ENCODE data around the gene ARHGEF4.

ARHGEF4 gene, protein sequence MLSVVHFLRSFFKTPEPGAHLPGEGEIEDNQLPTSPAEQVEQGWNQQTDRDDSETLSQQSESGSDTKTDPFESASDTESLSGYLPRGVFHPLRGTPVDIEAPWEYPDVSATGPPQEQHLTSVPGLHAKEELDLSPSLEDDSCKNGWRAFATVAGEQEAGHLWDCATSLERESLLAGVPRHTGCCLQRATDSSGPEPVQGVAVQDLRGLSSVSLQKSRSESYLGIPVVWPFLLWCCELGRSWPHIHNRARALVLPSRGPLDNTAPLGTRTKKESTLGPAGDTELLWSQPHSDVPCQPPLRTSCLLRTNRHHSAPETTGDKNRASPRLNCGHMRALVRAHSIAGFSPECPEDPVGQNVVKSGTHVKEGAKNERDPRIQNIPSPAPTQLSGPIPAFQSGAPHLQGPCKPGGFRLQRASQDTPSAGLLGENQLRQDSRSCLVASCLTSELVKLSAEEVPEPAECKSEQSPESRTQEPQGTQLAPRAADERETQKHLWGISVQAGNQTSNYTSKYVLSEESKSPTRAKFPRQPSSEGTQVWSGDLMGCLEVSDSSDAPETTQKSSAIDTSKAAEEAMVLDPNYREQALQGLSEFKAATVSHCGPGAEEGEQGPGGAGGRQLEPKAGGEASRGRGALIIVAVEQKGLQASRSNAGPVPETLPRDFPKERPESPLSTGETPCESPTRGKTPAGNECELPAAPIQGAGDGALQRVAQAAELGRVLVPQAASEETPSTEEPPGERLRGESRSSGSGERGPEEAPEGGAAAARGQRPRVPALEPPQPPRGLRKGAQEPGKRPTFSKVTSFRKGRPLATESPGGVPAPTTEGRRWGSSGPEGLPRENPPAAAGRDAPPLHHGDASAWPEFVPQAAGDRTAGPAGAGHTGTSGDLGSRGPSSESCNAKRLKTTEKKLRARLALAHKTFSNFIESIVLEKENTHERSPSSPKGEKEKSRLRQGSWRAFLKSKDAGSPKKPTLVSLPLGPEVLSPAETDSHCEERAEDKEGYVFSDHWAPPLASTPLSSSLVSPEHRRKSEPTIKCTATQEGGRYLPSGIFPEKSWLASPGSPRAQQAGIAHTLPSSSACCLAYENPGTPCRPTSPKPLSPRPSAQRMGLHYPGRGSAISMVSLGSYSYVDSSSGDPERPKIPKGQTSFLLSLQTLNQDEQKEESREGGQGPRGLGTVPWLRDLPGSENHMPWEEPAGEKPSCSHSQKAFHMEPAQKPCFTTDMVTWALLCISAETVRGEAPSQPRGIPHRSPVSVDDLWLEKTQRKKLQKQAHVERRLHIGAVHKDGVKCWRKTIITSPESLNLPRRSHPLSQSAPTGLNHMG (N-terminal part only)

DNA sequence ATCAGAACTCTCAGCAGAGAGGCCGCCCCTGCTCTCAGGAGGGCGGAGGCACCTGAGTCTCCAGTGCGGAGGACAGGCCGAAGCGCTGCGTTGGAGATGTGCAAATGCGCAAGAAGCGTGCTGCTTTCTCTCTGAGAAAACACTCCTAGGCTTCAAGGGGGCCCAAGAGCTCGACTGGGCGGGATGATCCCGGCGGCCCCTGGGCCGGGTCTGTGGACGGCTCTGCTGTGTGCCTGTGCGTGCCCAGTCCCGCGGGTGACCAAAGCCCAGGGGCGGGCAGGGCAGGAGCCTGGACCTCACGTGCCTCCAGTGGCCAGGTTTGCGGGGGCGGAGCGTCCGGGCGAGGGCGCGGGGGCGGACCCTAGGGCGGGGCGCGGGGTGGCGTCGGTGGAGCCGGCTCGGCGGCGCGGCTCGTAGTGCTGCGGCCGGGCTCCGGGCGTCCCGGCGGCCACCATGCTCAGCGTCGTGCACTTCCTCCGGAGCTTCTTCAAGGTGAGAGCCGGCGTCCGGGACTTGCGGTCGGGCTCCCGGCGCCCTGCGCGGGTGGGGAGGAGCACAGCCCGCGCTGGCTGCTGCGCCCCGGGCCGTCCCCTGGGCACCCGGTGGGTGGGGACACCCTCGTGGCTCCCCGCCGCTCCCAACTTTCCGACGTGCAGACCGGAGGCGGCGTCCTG is at the start of gene ARHGEF4:
Gene ARHGEF4, plus strand, starts transcription at position 414 of the 674 bp plus-strand sequence. Its CDS starts 40 bp downstream, at position 454.
- Histone ChIP-seq H3K36me3 (no peaks in the 10 kb centered on the region), H3K4me3 (peak within 1 kb of the TSS; percentile 27 to 39), H3K4me1 (peaks cover 0 to 13% (median 8%) of the 10 kb centered on the region in 4 donors), H3K27me3 (peaks cover 0 to 80% of the 10 kb centered on the region in 2 donors), H3K27ac (no peak within 1 kb of the TSS), H3K9me3 (no peaks in the 10 kb centered on the region)
- intact Hi-C loops (cut with DNase I; ENCODE audit: low total_unique reads), result no loop called here
- TF ChIP-seq, protein P1, sequence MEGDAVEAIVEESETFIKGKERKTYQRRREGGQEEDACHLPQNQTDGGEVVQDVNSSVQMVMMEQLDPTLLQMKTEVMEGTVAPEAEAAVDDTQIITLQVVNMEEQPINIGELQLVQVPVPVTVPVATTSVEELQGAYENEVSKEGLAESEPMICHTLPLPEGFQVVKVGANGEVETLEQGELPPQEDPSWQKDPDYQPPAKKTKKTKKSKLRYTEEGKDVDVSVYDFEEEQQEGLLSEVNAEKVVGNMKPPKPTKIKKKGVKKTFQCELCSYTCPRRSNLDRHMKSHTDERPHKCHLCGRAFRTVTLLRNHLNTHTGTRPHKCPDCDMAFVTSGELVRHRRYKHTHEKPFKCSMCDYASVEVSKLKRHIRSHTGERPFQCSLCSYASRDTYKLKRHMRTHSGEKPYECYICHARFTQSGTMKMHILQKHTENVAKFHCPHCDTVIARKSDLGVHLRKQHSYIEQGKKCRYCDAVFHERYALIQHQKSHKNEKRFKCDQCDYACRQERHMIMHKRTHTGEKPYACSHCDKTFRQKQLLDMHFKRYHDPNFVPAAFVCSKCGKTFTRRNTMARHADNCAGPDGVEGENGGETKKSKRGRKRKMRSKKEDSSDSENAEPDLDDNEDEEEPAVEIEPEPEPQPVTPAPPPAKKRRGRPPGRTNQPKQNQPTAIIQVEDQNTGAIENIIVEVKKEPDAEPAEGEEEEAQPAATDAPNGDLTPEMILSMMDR (IDR thresholded peaks at IDR 0.05), result no peak
- DNase-seq, result no peak

DNA sequence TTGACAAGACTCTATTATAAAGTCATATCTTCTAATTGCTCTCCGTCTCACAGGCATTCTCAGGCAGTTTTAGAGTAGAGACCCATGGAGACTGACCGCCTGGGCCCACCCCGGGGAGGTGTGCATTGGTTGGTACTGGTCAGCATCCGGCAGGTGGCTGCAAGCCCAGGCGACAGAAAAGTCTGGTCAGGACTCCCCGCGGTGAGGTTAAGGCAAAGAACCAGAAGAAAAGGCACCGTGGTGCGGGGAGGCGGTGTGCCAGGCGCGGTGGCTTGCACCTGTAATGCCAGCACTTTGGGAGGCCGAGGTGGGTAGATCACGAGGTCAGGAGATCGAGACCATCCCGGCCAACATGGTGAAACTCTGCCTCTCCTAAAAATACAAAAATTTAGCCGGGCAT is 48.9 kb upstream of the ARHGEF4 start:
- H3K9me3 ChIP-seq, result no peaks in the 10 kb centered on the region
- no peaks in the 10 kb centered on the region for H3K27me3 ChIP-seq
- no peak for DNase-seq
- H3K4me1 ChIP-seq, result no peaks in the 10 kb centered on the region
- no peaks in the 10 kb centered on the region for H3K36me3 ChIP-seq
- TF ChIP-seq, protein P1 (IDR thresholded peaks at IDR 0.05), result no peak
- no peak overlapping the region for H3K4me3 ChIP-seq
- no peak overlapping the region for H3K27ac ChIP-seq
- intact Hi-C loops (cut with DNase I; ENCODE audit: low total_unique reads), result no loop called here

DNA sequence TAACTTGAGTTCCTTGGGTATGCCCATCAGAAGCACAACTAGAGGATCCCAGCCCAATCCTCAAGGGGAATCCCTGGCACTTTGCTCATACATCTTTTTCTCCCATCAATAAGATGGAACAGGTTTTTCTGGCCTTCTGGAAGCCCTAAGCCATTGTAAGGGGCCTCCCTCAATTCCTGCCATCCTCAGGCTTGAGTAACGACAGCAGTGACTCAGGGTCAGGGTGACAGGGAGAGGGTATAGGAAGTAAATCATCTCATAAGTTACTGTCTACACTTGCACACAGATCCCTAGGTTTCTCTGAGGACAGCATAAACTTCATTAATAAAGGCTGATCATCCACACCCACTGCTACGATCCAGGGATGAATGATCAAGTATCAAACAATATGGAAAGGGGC is 46.4 kb upstream of the ARHGEF4 start:
- no peaks in the 10 kb centered on the region for H3K27me3 ChIP-seq
- no peaks in the 10 kb centered on the region for H3K9me3 ChIP-seq
- TF ChIP-seq, protein P1 (IDR thresholded peaks at IDR 0.05), result no peak
- no peaks in the 10 kb centered on the region for H3K4me1 ChIP-seq
- no peaks in the 10 kb centered on the region for H3K36me3 ChIP-seq
- no peak overlapping the region for H3K27ac ChIP-seq
- no peak for DNase-seq
- no peak overlapping the region for H3K4me3 ChIP-seq
- intact Hi-C loops (cut with DNase I; ENCODE audit: low total_unique reads), result no loop called here

DNA sequence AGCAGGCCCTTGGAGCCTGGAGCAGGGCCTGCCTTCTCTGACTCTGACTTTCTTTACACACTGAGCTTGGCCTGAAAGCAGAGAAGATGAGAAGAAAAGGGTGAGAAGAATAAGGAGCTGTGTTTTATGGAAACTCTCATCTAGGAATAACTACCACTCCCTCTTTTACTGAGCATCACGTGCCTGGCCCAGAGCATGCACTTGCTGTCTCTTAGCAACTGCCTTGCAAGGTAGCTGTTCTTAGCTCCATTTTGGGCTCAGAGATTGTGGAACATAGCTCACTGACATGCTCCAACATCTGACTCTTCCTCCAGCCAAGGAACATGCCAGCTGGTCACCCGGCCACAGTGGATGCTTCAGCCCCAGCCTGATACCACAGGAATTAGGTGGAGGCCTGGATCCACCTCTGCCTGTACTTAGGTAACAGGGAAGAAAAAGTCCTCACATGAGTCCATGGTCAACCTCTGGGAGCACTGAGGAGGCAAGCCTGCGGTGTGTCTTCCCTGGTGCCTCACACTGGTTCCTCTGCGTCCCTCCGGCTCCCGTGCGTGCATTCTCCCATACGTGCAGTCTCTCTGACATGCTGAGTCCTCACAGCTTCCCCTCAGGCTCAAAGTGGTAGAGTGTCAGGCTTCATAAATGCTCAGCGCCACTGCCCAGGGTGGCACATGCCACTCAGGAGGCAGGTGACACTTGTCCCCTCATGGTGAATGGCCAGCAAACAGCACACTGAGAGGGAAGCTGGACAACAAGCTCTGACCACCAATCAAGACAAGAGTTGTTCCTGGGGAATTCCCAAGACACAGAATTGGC is 45.7 kb upstream of the ARHGEF4 start:
- H3K4me1 ChIP-seq, result no peaks in the 10 kb centered on the region
- no peak for DNase-seq
- H3K9me3 ChIP-seq, result no peaks in the 10 kb centered on the region
- H3K27ac ChIP-seq, result no peak overlapping the region
- intact Hi-C loops (cut with DNase I; ENCODE audit: low total_unique reads), result no loop called here
- no peak overlapping the region for H3K4me3 ChIP-seq
- TF ChIP-seq, protein P1 (IDR thresholded peaks at IDR 0.05), result no peak
- H3K36me3 ChIP-seq, result no peaks in the 10 kb centered on the region
- no peaks in the 10 kb centered on the region for H3K27me3 ChIP-seq
